Measurements from ENCODE around the gene ARHGAP30. TPM values are rescaled to one million over a fixed set of nuclear protein-coding genes. Genes with fewer than 3 reads are reported as not detected.

The ARHGAP30 gene
- total RNA-seq, 2 donors from 2014 or later: 1.4 to 4.6 TPM

DNA sequence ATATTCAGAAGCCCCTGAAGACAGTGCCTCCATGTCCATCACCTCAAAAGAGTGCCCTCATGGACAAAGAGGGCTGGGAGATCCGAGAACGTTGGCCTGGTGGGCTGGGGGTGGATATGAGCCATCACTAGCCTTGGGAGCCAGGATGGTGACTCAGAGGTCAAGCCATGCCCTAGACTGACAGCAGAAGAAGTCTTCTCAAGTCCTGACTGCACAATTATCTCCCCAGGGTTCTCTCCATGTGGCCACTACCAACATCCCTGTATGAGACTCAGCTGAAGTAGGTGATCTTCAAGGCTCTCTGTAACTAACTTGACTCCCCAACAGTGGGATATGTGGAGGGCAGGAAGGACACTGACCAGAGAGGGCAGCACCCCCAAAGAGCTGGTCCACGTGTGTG, 16.8 kb downstream of the ARHGAP30 start:
- TF ChIP-seq, protein P1, sequence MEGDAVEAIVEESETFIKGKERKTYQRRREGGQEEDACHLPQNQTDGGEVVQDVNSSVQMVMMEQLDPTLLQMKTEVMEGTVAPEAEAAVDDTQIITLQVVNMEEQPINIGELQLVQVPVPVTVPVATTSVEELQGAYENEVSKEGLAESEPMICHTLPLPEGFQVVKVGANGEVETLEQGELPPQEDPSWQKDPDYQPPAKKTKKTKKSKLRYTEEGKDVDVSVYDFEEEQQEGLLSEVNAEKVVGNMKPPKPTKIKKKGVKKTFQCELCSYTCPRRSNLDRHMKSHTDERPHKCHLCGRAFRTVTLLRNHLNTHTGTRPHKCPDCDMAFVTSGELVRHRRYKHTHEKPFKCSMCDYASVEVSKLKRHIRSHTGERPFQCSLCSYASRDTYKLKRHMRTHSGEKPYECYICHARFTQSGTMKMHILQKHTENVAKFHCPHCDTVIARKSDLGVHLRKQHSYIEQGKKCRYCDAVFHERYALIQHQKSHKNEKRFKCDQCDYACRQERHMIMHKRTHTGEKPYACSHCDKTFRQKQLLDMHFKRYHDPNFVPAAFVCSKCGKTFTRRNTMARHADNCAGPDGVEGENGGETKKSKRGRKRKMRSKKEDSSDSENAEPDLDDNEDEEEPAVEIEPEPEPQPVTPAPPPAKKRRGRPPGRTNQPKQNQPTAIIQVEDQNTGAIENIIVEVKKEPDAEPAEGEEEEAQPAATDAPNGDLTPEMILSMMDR (IDR thresholded peaks at IDR 0.05): no peak
- H3K4me3 ChIP-seq: no peak overlapping the region
- H3K27me3 ChIP-seq: no peaks in the 10 kb centered on the region
- no peaks in the 10 kb centered on the region for H3K9me3 ChIP-seq
- H3K36me3 ChIP-seq: no peaks in the 10 kb centered on the region
- no peaks in the 10 kb centered on the region for H3K4me1 ChIP-seq
- no peak for DNase-seq (ENCODE audit: low spot score)
- H3K27ac ChIP-seq: no peak overlapping the region

DNA sequence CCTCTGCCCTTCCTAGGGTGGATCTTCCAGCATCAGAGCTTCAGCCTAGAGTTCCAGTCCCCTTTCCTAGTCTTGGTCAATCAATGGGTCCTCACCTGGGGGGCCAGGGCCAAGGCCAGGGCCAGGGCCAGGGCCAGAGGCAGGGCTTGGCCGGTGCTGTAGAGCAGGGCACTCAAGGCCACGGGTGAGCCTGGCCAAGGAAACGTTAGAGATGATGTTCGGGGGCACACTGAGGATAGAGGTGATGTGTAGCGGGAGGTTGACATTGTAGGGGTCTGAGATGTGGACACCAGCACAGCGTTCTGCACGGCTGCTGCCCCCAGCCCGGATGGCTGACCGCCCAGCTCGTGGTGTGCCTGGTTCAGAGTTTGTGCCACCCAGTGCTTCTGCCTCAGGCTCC, 18.5 kb downstream of the ARHGAP30 start:
- DNase-seq (ENCODE audit: low spot score): no peak
- Histone ChIP-seq H3K4me1 (no peaks in the 10 kb centered on the region), H3K27me3 (no peaks in the 10 kb centered on the region), H3K36me3 (no peaks in the 10 kb centered on the region), H3K27ac (no peak overlapping the region), H3K9me3 (no peaks in the 10 kb centered on the region), H3K4me3 (no peak overlapping the region)
- TF ChIP-seq, protein P1 (IDR thresholded peaks at IDR 0.05): no peak

DNA sequence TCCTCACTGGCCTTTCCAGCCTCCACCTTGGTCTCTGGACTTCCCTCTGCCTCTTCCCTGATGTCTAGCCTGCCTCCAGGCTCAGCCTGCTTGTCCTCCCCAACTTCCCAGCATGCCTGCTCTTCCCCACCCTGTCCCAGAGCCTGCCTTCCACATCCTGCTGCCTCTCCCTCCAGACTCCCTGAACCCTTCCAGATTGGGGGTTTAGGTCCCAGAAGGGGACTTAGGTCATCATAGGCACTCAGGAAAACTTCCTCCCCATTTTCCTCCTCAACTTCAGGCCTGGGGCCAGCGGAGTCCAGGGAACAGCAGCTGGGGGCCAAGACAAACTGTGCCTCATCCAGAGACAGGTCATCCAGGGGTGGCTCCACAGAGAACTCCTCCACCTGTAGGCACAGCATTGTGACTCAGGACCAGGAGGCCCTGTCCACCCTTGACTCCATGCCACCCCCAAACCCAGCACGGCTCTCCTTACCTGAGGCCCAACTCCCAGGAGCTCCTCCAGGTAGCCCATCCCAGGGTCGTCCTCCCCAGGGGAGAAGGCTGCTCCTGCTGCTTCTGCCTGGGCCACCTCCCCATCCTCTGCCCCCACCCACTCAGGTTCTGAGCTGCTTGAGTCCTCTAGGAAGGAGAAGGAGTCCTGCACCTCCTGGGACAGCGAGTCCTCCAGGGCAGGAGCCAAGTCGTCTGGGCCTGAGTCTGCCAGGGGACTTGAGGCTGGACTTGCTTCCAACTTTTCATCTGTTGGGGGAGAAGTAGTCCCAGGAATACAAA, 20.6 kb downstream of the ARHGAP30 start:
- H3K4me1 ChIP-seq: peaks cover 0 to 6% of the 10 kb centered on the region in 2 donors

DNA sequence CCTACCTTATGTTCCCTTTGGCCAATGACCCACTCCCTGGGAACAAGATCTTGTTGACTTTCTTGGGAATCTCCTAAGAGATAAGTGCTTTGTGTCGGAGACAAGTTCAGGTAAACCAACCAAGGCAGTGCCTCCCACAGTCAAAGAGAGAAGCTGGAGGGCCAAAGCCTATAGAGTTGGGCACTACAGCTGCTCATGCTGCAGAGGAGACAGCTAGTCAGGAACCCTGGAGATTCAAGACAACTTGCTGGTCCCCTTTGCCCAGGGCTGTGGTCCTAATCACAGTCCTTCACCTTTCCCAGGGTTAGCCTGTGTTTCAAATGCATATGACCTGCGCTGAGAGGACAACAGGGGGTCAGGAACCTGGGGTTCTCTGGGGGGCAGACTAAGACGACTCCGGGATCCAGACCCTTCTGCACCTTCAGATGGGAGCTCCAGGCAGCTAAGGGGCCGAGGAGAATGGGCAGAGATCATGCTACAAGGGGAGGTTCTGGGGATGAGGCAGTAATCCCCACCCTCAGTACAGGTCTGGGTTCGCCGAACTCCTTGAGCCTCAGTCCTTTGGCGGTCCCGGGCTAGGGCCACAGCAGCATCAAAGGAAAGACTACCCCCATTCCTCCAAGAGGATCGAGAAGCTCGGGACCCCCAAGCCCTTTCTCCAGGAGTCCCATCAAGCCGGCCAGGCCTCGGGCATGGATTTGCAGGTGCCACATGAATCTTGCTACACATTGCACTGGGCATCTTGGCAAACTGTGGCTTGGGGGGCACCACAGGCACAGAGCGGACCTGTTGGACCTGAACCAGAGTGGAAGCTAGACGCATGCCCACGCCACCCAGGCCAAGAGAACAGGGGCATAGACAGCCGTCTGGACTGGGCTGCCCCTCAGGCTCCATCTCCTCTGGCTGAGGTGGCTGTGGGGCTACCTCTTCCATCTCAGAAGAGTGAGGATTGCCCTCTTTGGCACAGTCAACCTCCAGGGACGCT, 22.0 kb downstream of the ARHGAP30 start:
- H3K27ac ChIP-seq: no peak overlapping the region
- H3K4me1 ChIP-seq: peaks cover 0 to 16% of the 10 kb centered on the region in 2 donors
- H3K36me3 ChIP-seq: peaks cover 7% of the 10 kb centered on the region
- DNase-seq (ENCODE audit: low spot score): no peak
- H3K4me3 ChIP-seq: no peak overlapping the region
- no peaks in the 10 kb centered on the region for H3K27me3 ChIP-seq
- H3K9me3 ChIP-seq: no peaks in the 10 kb centered on the region
- TF ChIP-seq, protein P1 (IDR thresholded peaks at IDR 0.05): no peak

More for the DNA sequence above, 20.6 kb downstream of the ARHGAP30 start:
- TF ChIP-seq, protein P1 (IDR thresholded peaks at IDR 0.05): no peak
- H3K9me3 ChIP-seq: no peaks in the 10 kb centered on the region
- no peak for DNase-seq (ENCODE audit: low spot score)
- H3K4me3 ChIP-seq: no peak overlapping the region
- no peaks in the 10 kb centered on the region for H3K36me3 ChIP-seq
- no peak overlapping the region for H3K27ac ChIP-seq
- H3K27me3 ChIP-seq: no peaks in the 10 kb centered on the region

DNA sequence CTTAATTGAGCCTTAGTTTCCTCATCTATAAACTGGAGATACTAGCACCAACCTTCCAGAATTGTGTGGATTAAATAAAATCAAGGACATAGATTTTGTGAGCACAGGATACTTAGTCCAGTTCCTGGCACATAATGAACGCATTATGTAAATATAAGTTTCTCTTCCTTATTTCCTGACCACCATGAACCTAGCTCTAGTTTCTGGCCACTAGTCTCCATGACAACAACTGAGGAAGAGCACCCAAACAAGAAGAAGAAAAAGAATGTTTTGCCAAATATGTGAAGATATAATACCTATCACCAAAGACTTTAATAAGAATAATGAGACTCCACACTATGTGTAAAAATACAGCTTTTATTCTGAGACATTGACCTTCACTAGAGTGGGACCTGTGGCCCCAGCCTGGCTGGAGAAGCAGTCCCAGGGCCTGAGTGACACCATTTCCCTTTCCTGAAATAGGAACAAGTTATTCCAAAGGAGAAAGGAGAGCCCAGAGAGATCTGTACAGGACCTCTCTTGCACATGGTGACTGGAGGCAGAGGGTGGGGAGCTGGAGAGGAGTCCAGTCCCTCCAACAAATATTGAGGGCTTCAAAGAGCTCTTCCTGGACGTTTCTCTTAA, 23.0 kb downstream of the ARHGAP30 start:
- H3K9me3 ChIP-seq: no peaks in the 10 kb centered on the region
- peaks cover 0 to 16% of the 10 kb centered on the region in 2 donors for H3K4me1 ChIP-seq
- H3K36me3 ChIP-seq: peaks cover 17% of the 10 kb centered on the region
- H3K4me3 ChIP-seq: peak overlapping the region; percentile 63 to 82
- H3K27ac ChIP-seq: peak overlapping the region; percentile 91 to 93
- no peak for DNase-seq (ENCODE audit: low spot score)
- TF ChIP-seq, protein P1 (IDR thresholded peaks at IDR 0.05): no peak
- no peaks in the 10 kb centered on the region for H3K27me3 ChIP-seq

Data from right atrium auricular region (tissue), 2 donors.